Liver (tissue), 3 donors: ENCODE data around the gene FTO.

Experiments used
- ATF3 ChIP-seq: IDR thresholded peaks from 2 replicates; pipeline ENCODE4 v1.6.1; 2016; ENCODE audit warnings: antibody characterized with exemption
- CTCF ChIP-seq: fragments of 150-350 bp; IDR thresholded peaks from 2 replicates; pipeline ENCODE4 v1.5.1; 2017; ENCODE audit warnings: improper control_type of control experiment, low read depth, low read length; ENCODE audit not compliant: missing input control
- RAD21 ChIP-seq, 2 donors: IDR thresholded peaks; 2 replicates each; pipeline ENCODE4 v1.6.1; 2016; ENCODE audit warnings: antibody characterized with exemption in 2 of 2, mild to moderate bottlenecking in 2 of 2
- TF ChIP-seq, protein P1 (sequence below): IDR thresholded peaks from 2 replicates; pipeline ENCODE4 v1.6.1; 2016; ENCODE audit warnings: antibody characterized with exemption
- donor health status: healthy.
- donor health status: healthy.

GRCh38 chr16:54169112-54169511, 465.2 kb downstream of the FTO start:
- TF ChIP-seq, protein P1, sequence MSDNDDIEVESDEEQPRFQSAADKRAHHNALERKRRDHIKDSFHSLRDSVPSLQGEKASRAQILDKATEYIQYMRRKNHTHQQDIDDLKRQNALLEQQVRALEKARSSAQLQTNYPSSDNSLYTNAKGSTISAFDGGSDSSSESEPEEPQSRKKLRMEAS: no peak
- TF ChIP-seq CTCF (no peak), RAD21 (IDR thresholded peaks at IDR 0.05) (no peak), ATF3 (no peak)
